ENCODE results near the gene CSF2RB. TPM values are rescaled to one million over a fixed set of nuclear protein-coding genes. Genes with fewer than 3 reads are reported as not detected.
A peak's percentile ranks its signal among the peaks of the same experiment; 100 is the strongest.

Gene CSF2RB
- total RNA-seq, 3 donors from 2014 or later: 4.1 to 8.1 (median 5.3) TPM

DNA sequence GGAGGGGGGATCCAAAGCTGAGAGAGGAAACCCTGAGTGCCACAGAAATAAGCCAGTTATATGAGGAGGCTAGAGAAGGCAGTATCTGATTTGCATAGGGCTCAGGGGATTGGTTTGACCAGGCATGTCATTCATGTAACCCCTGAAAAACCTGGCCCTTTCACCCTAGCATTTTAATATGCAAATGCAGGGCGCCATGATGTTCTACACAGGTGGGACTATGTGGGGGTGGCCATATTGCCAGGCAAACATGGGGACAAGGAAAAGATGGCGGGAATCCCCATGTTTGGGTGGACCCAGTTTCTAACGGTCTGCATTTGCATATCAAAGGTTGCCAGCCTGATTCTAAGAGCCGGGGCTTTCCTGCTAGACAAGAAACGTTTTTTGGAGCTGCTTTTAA is 27.2 kb downstream of the CSF2RB start:
- H3K36me3 ChIP-seq (ENCODE audit: low read depth): no peaks in the 10 kb centered on the region
- H3K9me3 ChIP-seq: no peaks in the 10 kb centered on the region
- H3K4me1 ChIP-seq (ENCODE audit: low read depth): no peaks in the 10 kb centered on the region
- TF ChIP-seq, protein P1, sequence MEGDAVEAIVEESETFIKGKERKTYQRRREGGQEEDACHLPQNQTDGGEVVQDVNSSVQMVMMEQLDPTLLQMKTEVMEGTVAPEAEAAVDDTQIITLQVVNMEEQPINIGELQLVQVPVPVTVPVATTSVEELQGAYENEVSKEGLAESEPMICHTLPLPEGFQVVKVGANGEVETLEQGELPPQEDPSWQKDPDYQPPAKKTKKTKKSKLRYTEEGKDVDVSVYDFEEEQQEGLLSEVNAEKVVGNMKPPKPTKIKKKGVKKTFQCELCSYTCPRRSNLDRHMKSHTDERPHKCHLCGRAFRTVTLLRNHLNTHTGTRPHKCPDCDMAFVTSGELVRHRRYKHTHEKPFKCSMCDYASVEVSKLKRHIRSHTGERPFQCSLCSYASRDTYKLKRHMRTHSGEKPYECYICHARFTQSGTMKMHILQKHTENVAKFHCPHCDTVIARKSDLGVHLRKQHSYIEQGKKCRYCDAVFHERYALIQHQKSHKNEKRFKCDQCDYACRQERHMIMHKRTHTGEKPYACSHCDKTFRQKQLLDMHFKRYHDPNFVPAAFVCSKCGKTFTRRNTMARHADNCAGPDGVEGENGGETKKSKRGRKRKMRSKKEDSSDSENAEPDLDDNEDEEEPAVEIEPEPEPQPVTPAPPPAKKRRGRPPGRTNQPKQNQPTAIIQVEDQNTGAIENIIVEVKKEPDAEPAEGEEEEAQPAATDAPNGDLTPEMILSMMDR (IDR thresholded peaks at IDR 0.05): no peak
- intact Hi-C loops (cut with DNase I, micrococcal nuclease): no loop called here
- no peak overlapping the region for H3K4me3 ChIP-seq
- DNase-seq (no peak), ATAC-seq (peak; percentile 30)

DNA sequence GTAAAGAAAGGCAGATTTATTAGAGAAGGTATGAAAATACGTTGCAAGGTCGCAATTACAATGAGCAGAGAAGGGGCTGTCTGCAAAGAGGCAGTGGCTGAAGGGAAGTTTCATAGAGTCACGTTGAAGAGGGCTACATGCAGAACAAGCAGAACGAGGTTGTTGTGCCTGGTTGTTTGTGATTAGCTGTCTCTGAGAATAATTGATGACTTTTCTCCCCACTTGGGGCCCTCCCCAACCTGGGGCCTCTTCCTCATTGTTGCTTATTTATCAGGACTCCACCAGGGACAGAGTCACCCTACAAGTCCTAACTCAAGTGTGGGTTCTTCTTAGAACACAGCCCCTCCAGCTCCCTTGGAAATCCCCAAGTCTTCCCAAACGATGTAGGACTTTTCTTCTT is 29.1 kb downstream of the CSF2RB start:
- ATAC-seq (no peak), DNase-seq (no peak)
- Histone ChIP-seq H3K9me3 (no peaks in the 10 kb centered on the region), H3K4me3 (no peak overlapping the region), H3K4me1 (ENCODE audit: low read depth) (no peaks in the 10 kb centered on the region), H3K36me3 (ENCODE audit: low read depth) (no peaks in the 10 kb centered on the region)
- intact Hi-C loops (cut with DNase I, micrococcal nuclease): no loop called here
- TF ChIP-seq, protein P1 (IDR thresholded peaks at IDR 0.05): no peak

DNA sequence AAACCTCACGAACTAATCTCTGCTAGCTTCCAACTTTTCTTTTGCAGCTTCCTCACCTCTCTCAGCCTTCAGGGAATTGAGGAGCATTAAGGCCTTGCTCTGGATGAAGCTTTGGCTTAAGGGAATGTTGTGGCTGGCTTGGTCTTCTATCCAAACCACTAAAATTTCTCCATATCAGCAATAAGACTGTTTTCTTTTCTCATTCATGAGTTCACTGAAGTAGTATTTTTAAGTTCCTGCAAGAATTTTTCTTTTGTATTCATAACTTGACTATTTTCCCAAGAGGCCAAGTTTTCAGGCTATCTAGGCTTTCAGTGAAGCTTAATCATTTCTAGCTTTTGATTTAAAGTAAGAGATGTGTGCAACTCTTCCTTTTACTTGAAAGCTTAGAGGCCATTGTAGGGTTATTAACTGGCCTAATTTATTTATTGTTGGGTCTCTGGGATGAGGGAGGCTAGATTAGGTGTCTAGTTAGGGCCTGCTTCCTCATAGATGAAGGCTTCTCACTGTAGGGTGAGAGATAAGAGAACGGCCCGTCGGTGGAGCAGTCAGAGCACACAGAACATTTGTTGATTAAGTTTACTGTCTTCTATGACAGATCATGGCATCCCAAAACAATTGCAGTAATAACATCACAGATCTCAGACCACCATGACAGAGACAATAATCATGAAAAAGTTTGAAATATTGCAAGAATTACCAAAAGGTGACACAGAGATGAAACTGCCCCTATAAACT is 33.2 kb downstream of the CSF2RB start:
- ATAC-seq: peak; percentile 26
- H3K9me3 ChIP-seq: no peaks in the 10 kb centered on the region
- TF ChIP-seq, protein P1 (IDR thresholded peaks at IDR 0.05): no peak
- intact Hi-C loops (cut with DNase I, micrococcal nuclease): no loop called here
- no peaks in the 10 kb centered on the region for H3K36me3 ChIP-seq (ENCODE audit: low read depth)
- no peaks in the 10 kb centered on the region for H3K4me1 ChIP-seq (ENCODE audit: low read depth)
- no peak for DNase-seq
- H3K4me3 ChIP-seq: no peak overlapping the region

DNA sequence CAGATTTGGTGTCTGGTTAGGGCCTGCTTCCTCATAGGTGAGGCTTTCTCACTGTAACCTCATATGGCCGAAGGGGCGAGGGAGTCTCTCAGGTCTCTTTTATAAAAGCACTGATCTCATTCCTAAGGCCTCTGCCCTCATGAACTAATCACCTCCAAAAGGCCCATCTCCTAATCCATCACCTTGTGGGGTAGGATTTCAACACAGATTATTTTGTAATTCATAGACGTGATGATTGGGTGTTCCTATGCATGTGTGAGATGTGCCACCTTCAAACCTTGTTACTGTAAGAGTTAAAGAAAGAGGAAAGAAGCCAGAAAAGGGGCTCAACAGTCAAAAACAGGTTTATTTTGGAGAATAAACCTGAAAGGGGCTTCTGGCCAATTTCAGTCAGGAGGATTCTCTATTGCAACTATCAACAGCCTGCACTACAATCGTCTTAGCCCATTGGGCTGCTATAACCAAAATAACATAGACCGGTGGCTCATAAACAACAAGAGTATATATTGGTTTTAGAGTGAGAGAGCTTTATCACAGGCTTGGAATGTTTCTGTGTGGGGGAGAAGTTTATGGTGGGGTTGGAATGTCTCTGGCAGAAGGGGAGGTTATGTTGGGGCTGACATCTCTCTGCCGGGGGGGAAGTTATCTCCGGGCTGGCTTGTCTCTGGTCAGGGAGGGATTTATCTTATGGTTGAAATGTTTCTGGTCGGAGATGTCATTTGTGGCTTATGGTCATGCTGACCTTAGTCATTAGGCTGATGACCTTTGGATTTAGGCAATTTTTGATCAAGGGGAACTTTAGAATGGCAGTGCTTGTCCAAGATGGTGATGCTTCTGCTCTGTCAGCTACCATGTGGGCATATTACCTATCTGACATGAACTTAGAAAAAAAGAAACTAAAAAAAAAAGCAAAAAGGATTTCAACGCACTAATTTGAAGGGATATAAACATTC is 35.1 kb downstream of the CSF2RB start:
- no peaks in the 10 kb centered on the region for H3K9me3 ChIP-seq
- H3K4me1 ChIP-seq (ENCODE audit: low read depth): no peaks in the 10 kb centered on the region
- no peak overlapping the region for H3K4me3 ChIP-seq
- intact Hi-C loops (cut with DNase I, micrococcal nuclease): no loop called here
- no peak for ATAC-seq
- H3K36me3 ChIP-seq (ENCODE audit: low read depth): no peaks in the 10 kb centered on the region
- TF ChIP-seq, protein P1 (IDR thresholded peaks at IDR 0.05): no peak
- no peak for DNase-seq

DNA sequence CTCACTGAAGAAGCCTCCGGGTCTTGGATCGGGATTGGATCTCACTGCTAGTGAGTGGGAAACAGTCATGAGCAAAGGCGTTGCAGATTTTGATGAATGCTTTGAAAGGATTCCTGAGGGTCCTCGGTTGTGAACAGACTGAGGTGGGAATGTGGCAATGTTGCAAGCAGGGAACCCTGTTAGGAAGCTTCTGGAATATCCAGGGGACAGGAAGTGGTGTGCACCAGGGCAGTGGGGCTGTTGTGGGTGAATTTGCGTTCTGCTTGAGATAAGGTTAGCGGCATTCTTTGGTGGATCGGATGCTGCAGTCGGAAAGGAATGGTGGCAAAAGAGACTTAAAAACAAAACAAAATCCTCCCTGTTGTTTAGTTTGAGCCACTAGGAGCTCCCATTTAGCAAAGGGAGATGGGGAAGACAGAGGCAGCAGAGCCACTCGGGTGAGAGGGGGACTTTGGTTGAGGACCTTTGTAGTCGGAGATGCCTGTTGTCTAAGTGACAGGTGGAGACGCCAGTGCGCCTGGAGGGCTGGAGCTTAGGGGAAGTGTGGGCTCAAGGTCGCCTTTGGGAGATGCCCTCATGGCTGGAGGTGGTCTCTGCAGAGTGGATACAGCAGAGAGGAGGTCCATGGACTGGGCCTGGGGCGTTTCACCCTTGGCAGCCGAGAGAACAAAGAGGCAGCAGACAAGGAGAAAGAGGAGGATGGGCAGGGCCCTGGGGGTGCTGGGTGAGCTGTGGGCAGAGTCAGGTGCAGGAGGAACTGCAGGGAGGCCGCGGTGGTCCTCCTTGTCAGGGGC is 37.6 kb downstream of the CSF2RB start:
- H3K4me3 ChIP-seq: no peak overlapping the region
- H3K4me1 ChIP-seq (ENCODE audit: low read depth): no peaks in the 10 kb centered on the region
- DNase-seq (no peak), ATAC-seq (no peak)
- TF ChIP-seq, protein P1 (IDR thresholded peaks at IDR 0.05): no peak
- intact Hi-C loops (cut with DNase I, micrococcal nuclease): no loop called here
- H3K36me3 ChIP-seq (ENCODE audit: low read depth): no peaks in the 10 kb centered on the region
- H3K9me3 ChIP-seq: no peaks in the 10 kb centered on the region

Measured in mucosa of descending colon (tissue), 3 donors.